ENCODE measurements around the gene ROPN1L.

GRCh38 chr5:10484774-10485141 lies 43.1 kb downstream of the ROPN1L start:
- TF ChIP-seq ZNF333 (CRISPR knock-in tag; IDR thresholded peaks at IDR 0.05; ENCODE audit: borderline replicate concordance) = no peak
- no peak for TF ChIP-seq ATF1 (CRISPR knock-in tag; IDR thresholded peaks at IDR 0.05)
- no peak for TF ChIP-seq PRPF4 (IDR thresholded peaks at IDR 0.05; ENCODE audit: low read depth, low read length, poor library complexity, severe bottlenecking)
- TF ChIP-seq ZNF839 (CRISPR knock-in tag; IDR thresholded peaks at IDR 0.05; ENCODE audit: borderline replicate concordance) = no peak
- TF ChIP-seq THAP8 (CRISPR knock-in tag; IDR thresholded peaks at IDR 0.05; ENCODE audit: borderline replicate concordance) = no peak
- no peak for TF ChIP-seq PITX1 (CRISPR knock-in tag; IDR thresholded peaks at IDR 0.05)
